Panc1 (cell line): ENCODE results near the gene SOBP. TPM values are rescaled to one million over a fixed set of nuclear protein-coding genes. Genes with fewer than 3 reads are reported as not detected.

ENCODE experiments used
- ATAC-seq: fragments of 200-7000 bp; cut with Tn5 transposase; 2 replicates; pipeline ENCODE4 v1.9.1; 2020; ENCODE audit warnings: mild to moderate bottlenecking, moderate library complexity
- BruUV-seq: library from RNA; stranded (reverse); fragments of 400-500 nt; replicated peaks from 2 replicates; lab custom pipeline; 2021; lab: Mats Ljungman, UMichigan
- CTCF ChIA-PET: fragments of 300-600 bp; sonication (Branson Sonifier 250); formaldehyde crosslinking; loops from one replicate; lab custom pipeline; 2022; ENCODE audit warnings: antibody characterized with exemption; lab: Charles Lee
- POLR2A ChIA-PET: fragments of 300-600 bp; sonication (Branson Sonifier 250); formaldehyde crosslinking; loops from one replicate; lab custom pipeline; 2022; ENCODE audit warnings: antibody characterized with exemption; lab: Charles Lee
- DNase-seq: peaks from one replicate; pipeline ENCODE4 v3.0.0-alpha.2; 2010; ENCODE audit warnings: low read depth, low spot score
- H3K27ac ChIP-seq: 2 replicates; pipeline ENCODE4 v1.5.1; 2011; ENCODE audit warnings: mild to moderate bottlenecking, low read length, inconsistent platforms
- H3K27me3 ChIP-seq: fragments of 200-500 bp; sonication (Bioruptor generic); 2 replicates; pipeline ENCODE4 v1.6.0; 2014; ENCODE audit warnings: low read length, inconsistent platforms; ENCODE audit not compliant: control insufficient read depth, insufficient read depth
- H3K36me3 ChIP-seq: fragments of 200-500 bp; sonication (Bioruptor generic); 2 replicates; pipeline ENCODE4 v1.5.1; 2014; ENCODE audit warnings: inconsistent platforms, mild to moderate bottlenecking, low read length, moderate library complexity; ENCODE audit not compliant: control insufficient read depth, insufficient read depth
- H3K4me1 ChIP-seq: 2 replicates; pipeline ENCODE4 v1.5.1; 2011; ENCODE audit warnings: inconsistent platforms, mild to moderate bottlenecking, low read length, moderate library complexity; ENCODE audit not compliant: control insufficient read depth, insufficient read depth
- H3K4me3 ChIP-seq, 2 experiments: 2 replicates each; pipeline ENCODE4 v1.5.1; 2011 to 2012; ENCODE audit warnings: low read depth in 2 of 2, low read length in 2 of 2, mild to moderate bottlenecking in 2 of 2, inconsistent platforms in 1 of 2, moderate library complexity in 1 of 2
- H3K9me3 ChIP-seq: fragments of 200-500 bp; sonication (Bioruptor generic); 2 replicates; pipeline ENCODE4 v1.5.1; 2014; ENCODE audit warnings: low read depth, mild to moderate bottlenecking, inconsistent platforms, low read length, moderate library complexity; ENCODE audit not compliant: control insufficient read depth, insufficient read depth
- CTCF ChIP-seq: fragments of 450-650 bp; IDR thresholded peaks from 2 replicates; pipeline ENCODE4 v1.5.1; 2017; ENCODE audit warnings: mild to moderate bottlenecking
- POLR2AphosphoS5 ChIP-seq: IDR thresholded peaks from 2 replicates; pipeline ENCODE4 v1.6.1; 2012; ENCODE audit warnings: mild to moderate bottlenecking, low read depth, low read length, moderate library complexity
- REST ChIP-seq, 2 experiments: IDR thresholded peaks; 2 replicates each; pipeline ENCODE4 v1.6.1; 2011 to 2012; ENCODE audit warnings: low read depth in 2 of 2, control low read depth in 1 of 2, low read length in 1 of 2, mild to moderate bottlenecking in 1 of 2, moderate library complexity in 1 of 2; ENCODE audit not compliant: insufficient read depth in 1 of 2
- SIN3A ChIP-seq: IDR thresholded peaks from 2 replicates; pipeline ENCODE4 v1.6.1; 2012; ENCODE audit warnings: low read depth, mild to moderate bottlenecking, low read length, moderate library complexity, borderline replicate concordance; ENCODE audit not compliant: insufficient read depth
- TCF7L2 ChIP-seq: IDR thresholded peaks from 2 replicates; pipeline ENCODE4 v1.6.1; 2011; ENCODE audit warnings: mild to moderate bottlenecking, low read depth, low read length, inconsistent platforms
- in situ Hi-C: cut with HindIII; loops from 2 replicates; pipeline ENCODE4 v1.10.0; 2016; ENCODE audit warnings: low sequenced_read_pairs, low pct_unique_long_range_greater_than_20kb
- intact Hi-C: fragments of 100-400 bp; cut with micrococcal nuclease; formaldehyde crosslinking; loops from one replicate; pipeline ENCODE4 v1.10.0; 2022; ENCODE audit not compliant: unreplicated experiment
- total RNA-seq: library from RNA; stranded (reverse); gene quantifications from one replicate; pipeline ENCODE4 v1.2.1, GENCODE V29; 2021; ENCODE audit not compliant: unreplicated experiment

The SOBP gene
- total RNA-seq, 1 experiment from 2014 or later, result 9.0 TPM

- Histone ChIP-seq H3K27me3 (no peaks in the 10 kb centered on the region), H3K4me1 (no peaks in the 10 kb centered on the region), H3K27ac (no peak overlapping the region), H3K36me3 (no peaks in the 10 kb centered on the region), H3K4me3 (no peak overlapping the region), H3K9me3 (no peaks in the 10 kb centered on the region)
- ChIA-PET CTCF (no interaction called here), POLR2A (interaction anchor here (0.6 kb wide), 1 partner anchor 18 kb away, joined by 3 read pairs; no protein-coding TSS in a partner anchor)
- TF ChIP-seq SIN3A, result no peak
- no peak for TF ChIP-seq CTCF
- no peak for TF ChIP-seq TCF7L2
- TF ChIP-seq REST (IDR thresholded peaks at IDR 0.05; ENCODE audit: insufficient read depth in 1 of 2, low read depth in 2 of 2, low read length in 1 of 2), result no peak
- no peak for TF ChIP-seq POLR2AphosphoS5
- in situ Hi-C loops, result no loop called here
- DNase-seq (no peak), ATAC-seq (no peak)
- intact Hi-C loops, result no loop called here
- no TSS peak for BruUV-seq
Observed at GRCh38 chr6:107523054-107523791, 33.3 kb downstream of the SOBP start.

GRCh38 chr6:107523794-107524193 lies 33.9 kb downstream of the SOBP start:
- no TSS peak for BruUV-seq
- H3K36me3 ChIP-seq, result no peaks in the 10 kb centered on the region
- CTCF ChIA-PET, result no interaction called here
- no peaks in the 10 kb centered on the region for H3K4me1 ChIP-seq
- no peaks in the 10 kb centered on the region for H3K27me3 ChIP-seq
- in situ Hi-C loops, result no loop called here
- intact Hi-C loops, result no loop called here
- H3K4me3 ChIP-seq, result no peak overlapping the region
- ATAC-seq (no peak), DNase-seq (no peak)
- no peaks in the 10 kb centered on the region for H3K9me3 ChIP-seq
- H3K27ac ChIP-seq, result no peak overlapping the region
- POLR2A ChIA-PET, result interaction anchor here (0.6 kb wide), 1 partner anchor 19 kb away, joined by 3 read pairs; no protein-coding TSS in a partner anchor
- no peak for TF ChIP-seq TCF7L2

- no peaks in the 10 kb centered on the region for H3K9me3 ChIP-seq
- DNase-seq (no peak), ATAC-seq (no peak)
- no peak overlapping the region for H3K4me3 ChIP-seq
- no peak for TF ChIP-seq CTCF
- TF ChIP-seq SIN3A, result no peak
- TF ChIP-seq POLR2AphosphoS5, result no peak
- TF ChIP-seq REST (IDR thresholded peaks at IDR 0.05; ENCODE audit: insufficient read depth in 1 of 2, low read depth in 2 of 2, low read length in 1 of 2), result no peak
- no peak for TF ChIP-seq TCF7L2
- no peak overlapping the region for H3K27ac ChIP-seq
- CTCF ChIA-PET, result no interaction called here
- no TSS peak for BruUV-seq
- POLR2A ChIA-PET, result no interaction called here
- no peaks in the 10 kb centered on the region for H3K27me3 ChIP-seq
- no peaks in the 10 kb centered on the region for H3K36me3 ChIP-seq
- H3K4me1 ChIP-seq, result no peaks in the 10 kb centered on the region
- in situ Hi-C loops (no loop called here), intact Hi-C loops (no loop called here)
Observed at GRCh38 chr6:107524626-107525025, 34.7 kb downstream of the SOBP start.
